Stimulated activated CD8-positive, alpha-beta memory T cell treated with anti-CD3 and anti-CD28 coated beads, Interleukin-4, amount 100 ng/mL, for 48 hours (primary cell): ENCODE measurements around the gene GLIPR2.
"Not testable (repeated sequence)": the region's sequence is repeated elsewhere in the genome, so short reads cannot be mapped to it uniquely, and the experiment has no call there.

Experiments
- DNase-seq: peaks from one replicate; pipeline ENCODE4 v3.0.0-alpha.2; 2020

GLIPR2 gene

DNA sequence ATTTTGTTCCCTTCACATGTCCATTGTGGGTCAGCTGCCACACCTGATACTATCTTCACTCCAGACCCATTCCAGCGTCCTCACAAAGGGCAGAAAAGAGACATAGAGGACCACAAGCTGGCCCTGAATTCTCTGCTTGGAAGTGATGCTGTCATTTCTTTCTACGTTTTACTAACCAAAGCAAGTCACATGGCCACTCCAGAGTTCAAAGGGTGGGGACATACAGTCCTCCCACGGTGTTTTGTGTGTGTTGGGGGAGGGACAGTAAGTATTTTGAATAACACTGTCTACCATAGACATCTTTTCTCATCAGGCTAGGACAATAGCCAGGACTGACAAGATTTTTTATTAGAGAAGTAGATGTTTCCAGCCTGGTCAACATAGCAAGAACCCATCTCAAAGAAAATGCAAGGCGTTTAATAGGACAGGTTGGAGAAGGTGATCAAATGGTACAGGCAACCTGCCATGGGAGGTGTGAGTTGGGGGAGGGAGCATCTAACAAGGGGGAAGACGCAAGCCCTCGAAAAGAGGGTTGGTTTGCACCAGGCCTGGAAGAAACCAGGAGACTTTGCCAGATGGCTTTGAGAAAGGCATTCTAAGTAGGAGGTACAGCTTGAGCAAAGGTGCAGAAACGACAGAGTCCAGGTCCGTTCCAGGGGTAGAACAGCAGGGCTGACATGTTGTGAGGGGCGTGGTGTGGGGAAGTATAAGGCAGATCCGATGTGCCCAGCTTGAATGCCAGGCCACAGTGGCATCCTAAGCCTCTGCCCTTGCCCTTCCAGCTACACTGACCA, 11.3 kb upstream of the GLIPR2 start:
- DNase-seq = no peak

DNA sequence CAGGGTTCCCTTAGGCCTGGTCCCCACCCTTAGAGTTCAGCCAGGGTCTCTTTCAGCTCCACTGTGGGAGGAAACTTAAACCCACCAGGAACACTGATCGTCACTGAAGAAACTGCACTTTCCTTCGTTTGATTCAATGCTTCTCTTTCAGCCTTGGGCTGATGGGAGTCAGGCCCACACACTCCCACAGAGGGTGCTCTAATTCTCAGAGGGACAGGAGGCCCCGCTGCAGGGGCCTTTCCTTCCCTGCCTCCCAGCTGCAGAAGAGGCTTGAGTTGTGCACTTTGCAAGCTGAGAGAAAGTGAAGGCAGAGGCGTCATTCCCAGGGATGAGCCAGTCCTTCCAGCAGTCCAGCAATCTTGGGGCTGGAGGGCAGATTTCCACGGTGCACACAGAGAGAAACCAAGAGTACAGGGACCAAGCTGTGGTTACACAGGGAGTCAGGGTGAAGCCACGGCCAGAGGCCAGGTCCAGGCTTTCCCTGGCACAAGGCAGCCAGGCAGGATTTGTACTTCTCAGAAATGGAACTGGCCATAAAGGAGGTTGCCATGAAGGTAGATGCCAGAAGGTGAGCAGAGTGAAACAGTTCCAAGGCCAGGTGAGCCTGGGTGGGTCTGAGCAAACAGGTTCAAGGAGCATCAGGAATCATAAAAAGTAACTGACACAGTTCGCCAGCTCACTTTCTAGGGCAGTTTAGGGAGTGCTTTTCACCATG, 10.4 kb upstream of the GLIPR2 start:
- DNase-seq = no peak

DNA sequence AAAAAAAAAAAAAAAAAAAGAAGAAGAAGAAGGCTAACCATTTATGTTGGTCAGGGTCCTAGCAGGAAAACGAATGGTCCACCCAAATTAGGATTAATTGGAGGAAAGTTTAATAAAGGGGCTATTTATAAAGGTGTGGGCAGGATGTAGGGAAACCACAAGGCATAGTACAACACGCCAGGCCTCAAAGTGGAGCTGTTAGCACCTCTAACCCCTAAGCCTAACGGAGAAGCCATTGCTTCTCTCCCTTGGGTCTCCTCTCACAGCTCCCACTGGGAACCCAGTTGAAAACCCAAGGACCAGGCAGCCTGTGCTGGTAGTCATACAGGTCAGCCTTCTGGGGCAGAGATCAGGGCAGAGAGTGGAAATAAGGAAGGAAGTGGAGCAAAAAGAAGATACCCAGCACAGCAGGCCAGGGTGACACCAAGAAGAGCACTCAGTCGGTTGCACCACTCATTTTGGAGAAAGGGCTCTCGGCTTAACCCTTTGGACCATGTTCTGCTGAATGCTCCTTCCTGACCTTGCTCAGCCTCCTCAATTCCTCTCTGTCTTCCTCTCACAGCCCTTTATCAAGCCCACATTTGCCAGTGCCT, 8.8 kb upstream of the GLIPR2 start:
- no peak for DNase-seq

GRCh38 chr9:36128349-36128748, 8.2 kb upstream of the GLIPR2 start:
- no peak for DNase-seq

DNA sequence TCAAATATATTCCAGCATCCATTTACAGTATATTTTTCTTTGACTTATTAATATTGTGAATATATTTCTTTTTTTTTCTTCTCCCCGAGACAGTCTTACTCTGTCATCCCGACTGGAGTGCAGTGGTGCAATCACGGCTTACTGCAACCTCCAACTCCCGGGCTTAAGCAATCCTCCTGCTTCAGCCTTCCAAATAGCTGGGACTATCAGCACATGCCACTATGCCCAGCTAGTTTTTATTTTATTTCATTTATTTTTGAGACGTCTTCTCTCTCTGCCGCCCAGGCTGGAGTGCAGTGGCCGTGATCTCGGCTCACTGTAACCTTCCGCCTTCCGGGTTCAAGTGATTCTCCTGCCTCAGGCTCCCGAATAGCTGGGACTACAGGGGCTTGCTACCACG, 7.4 kb upstream of the GLIPR2 start:
- no peak for DNase-seq

DNA sequence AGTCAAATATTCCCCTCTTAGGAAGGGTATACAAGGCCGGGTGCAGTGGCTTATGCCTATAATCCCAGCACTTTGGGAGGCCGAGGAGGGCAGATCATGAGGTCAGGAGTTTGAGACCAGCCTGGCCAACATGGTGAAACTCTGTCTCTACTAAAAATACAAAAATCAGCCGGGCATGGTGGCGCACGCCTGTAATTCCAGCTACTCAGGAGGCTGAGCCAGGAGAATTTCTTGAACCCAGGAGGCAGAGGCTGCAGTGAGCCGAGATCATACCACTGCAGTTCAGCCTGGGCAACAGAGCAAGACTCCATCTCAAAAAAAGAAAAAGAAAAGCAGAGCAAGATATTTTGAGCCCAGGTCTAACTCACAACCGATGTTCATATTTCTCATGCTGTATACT, 4.9 kb upstream of the GLIPR2 start:
- DNase-seq = not testable (repeated sequence)

DNA sequence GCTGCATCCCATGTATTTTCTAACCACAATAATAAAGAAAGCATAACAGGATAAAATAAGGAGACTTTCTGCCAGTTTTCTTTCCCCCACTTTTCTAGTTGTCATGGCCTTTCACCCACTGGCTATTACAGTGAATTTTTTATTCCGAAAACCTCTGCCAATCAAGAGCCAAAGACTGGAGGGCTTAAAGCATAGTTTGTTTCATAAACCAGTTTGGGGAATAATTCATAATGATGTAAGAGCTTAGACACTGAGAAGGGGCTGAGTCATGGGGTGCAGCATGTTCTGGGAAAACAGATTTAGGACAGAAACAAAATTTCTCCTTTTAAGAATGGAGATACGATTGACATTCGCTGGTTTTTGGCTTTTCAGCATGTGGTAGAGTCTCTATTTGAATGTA, 4.4 kb upstream of the GLIPR2 start:
- no peak for DNase-seq

DNA sequence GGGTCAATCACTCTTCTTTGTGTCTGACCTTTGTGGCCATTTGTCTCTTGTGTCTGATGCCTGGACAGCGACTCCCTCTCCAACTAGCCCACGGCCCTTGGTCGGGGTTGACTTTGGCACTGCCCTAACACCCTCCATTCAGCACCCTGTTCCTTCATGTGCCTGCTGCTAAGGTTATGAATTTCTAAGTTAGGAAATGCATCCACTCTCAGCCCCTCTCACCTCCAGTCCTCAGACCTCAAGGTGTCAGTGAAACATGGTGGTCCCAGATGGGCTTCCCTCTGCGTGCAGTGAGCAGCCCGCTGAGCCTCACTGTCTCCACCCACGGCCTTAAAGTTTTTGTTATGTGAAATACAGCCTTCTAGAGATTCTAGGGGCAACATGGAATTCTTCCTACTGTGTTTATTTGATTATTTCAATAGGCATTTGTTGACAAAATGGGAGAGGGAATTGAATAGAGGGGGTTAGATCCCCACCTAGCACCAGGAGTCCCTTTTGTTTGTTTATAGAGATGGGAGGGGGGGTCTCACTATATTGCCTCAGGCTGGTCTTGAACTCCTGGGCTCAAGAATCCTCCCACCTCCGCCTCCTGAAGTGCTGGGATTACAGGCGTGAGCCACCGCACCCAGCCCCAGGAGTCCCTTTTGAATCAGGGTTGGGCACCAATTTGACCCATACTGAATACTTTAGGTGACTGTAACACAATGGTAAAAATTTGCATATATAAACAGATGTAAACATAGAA, 1.6 kb upstream of the GLIPR2 start:
- DNase-seq = no peak

DNA sequence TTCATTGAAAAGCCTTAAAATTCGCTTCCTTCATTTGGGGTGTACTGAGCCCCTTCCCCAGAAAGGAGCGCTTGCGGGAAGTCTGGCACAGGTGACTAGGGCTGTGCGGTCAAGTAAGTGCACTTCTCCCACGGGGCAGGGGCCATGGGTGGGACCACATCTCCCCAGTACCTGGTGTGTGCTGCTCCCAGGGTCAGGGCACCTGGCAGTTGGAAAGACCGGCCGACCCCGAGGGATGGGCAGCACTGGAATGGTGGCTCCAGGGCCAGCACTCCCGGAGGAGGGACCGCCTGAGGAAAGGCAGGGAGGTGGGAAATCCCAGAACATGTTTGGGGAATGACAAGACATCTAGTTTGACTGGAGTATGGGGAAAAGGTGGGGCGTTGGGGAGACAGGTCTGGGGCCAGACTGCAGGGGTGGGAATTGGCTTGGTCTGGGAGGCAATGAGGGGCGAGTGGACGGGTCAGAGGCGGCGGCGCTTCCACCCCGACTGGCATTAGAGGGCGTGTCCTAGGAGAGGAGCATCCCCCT, 727 bp upstream of the GLIPR2 start:
- DNase-seq = no peak

DNA sequence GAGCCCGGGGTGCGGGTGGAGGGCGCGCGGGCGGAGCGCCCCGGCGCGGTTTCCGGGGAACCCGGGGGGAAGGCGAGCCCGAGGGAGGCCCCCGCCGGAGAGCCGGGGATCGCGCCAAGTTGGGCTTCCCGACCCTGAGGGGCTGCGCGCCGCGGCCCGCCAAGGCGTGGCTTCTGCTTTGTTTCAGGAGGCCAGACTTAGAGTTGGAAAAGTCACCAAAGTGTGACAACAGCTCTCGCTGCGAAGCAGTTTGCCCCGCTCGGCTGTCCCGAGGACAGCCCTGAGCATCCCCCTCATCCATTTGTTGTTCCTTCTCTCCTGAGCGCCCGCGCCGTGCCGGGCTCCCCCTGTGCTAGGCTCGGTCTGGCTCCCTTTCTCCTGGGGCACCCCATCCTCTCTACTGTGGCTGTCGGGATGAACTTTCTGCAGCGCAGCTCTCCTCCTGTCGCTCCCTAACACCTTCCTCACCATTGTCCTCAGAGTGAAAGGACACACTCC, 410 bp downstream of the GLIPR2 start:
- DNase-seq = no peak

GRCh38 chr9:36137392-36138004, 965 bp downstream of the GLIPR2 start:
- no peak for DNase-seq

- no peak for DNase-seq
These were observed 2.0 kb downstream of the GLIPR2 start for GRCh38 chr9:36138496-36138895.

DNA sequence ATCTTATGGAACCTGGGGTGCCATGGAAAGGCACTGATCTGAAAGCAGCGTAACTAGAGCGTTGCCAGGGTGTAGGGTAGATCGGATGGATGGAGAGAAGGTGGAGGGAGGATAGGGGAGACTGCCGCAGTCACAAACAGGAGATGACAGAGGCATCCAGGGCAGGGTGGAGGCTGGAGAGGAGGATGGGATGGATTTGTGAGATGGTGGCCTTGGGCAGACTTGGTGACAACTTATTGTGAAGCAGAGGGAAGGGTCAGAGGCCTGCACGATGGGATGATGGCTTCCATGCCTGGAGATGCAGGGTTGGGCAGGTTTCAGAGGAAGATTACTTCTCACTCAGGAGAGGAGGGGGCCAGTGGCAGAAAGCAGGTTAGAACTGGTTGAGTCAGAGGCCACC, 2.4 kb downstream of the GLIPR2 start:
- DNase-seq = no peak

- DNase-seq = no peak
These were observed 3.9 kb downstream of the GLIPR2 start for GRCh38 chr9:36140086-36141084.

GRCh38 chr9:36141288-36141687, 4.8 kb downstream of the GLIPR2 start:
- no peak for DNase-seq

GRCh38 chr9:36141761-36142160, 5.2 kb downstream of the GLIPR2 start:
- DNase-seq = no peak

DNA sequence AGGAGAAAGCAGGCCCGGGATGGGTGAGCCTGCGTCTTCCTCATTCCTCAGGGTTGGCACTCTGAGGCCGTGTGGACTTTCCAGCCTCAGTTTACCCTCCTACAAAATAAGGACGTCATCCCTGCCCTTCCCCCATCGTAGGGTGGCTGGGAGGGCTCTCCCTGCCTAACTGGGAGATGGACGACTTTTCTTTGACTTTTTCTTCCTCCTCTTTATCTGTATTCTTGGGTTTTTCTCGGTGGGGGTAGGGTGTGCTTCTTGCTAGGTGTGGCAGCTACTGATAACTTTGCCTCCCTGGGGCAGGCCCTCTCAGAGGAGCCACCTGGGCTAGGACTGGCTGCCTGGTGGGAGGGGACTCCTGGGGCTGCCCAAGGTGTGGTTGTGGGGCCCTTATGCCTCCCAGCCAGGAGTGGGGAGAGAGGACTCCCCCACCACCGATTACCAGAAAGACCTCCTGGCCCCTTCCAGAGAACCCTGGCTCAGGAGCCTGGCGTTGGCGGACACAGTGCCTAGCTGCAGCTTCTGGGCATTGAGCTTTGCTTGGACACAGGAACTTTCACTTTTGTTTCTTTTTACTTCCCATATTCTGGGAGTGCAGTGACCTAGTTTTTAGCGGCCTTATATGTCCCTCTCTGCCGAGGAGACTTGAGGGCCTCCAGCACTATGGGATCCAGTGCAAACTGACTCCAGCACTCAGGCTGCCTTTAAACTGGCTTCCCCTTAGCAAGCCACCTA, 6.1 kb downstream of the GLIPR2 start:
- DNase-seq = no peak

DNA sequence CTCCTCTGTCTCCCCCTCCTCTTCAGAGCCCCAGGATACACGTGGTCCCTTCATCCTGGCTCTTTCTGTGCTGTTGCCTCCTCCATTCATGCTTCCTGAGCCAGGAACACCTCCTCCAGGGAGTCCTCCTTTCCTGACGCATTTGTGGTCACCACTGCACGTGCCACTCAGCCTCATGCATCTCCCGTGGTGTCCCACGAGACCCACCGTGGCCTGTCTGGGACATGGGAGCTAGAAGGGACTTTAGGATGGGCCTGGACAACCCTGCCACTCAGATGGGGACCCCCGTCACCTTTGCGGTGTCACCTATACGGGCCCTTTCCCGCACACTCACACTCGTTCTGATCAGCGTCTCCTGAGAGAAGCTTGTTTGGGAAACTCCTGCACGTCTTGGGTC, 6.7 kb downstream of the GLIPR2 start:
- no peak for DNase-seq

- DNase-seq = no peak
These were observed 8.0 kb downstream of the GLIPR2 start for GRCh38 chr9:36144309-36145232.
